K562 (cell line): ENCODE data around the gene CENPU. TPM values are rescaled to one million over a fixed set of nuclear protein-coding genes. Genes with fewer than 3 reads are reported as not detected.

ENCODE experiments used
- ATAC-seq: fragments of 200-7000 bp; cut with Tn5 transposase; 3 replicates; pipeline ENCODE4 v1.9.1; 2020; ENCODE audit warnings: moderate library complexity
- BruUV-seq: library from RNA; stranded (reverse); fragments of 400-500 nt; replicated peaks from 2 replicates; lab custom pipeline; 2021; lab: Mats Ljungman, UMichigan
- CTCF ChIA-PET: fragments of 300-600 bp; formaldehyde crosslinking; extraction: SDS; loops from one replicate; lab custom pipeline; 2021; ENCODE audit warnings: low intra/inter-chr PET ratio; lab: Yijun Ruan, JAX
- POLR2A ChIA-PET: fragments of 300-600, 350-650 bp; sonication (Branson Sonifier 250); formaldehyde crosslinking; extraction: SDS; loops from one replicate; lab custom pipeline; 2021; ENCODE audit warnings: antibody characterized with exemption, inconsistent platforms; lab: Yijun Ruan, JAX
- DNase-seq, 4 experiments: peaks; one replicate each; pipeline versions ENCODE4 v3.0.0 to v3.0.0-alpha.2; 2011 to 2018; ENCODE audit warnings: low spot score in 3 of 4, mixed read lengths in 3 of 4; ENCODE audit errors: extremely low read depth in 1 of 4
- FAIRE-seq: peaks from 2 replicates; lab custom pipeline; 2011; peaks lifted over from hg19 to GRCh38; lab: Jason Lieb, UNC
- H2AFZ ChIP-seq: 2 replicates; pipeline ENCODE4 v1.6.0; 2011; ENCODE audit warnings: low read depth, low read length, control low read depth, inconsistent platforms
- H3K27ac ChIP-seq: fragments of 200-600 bp; 3 replicates; pipeline ENCODE4 v1.8.0; 2011; ENCODE audit warnings: low read depth, mild to moderate bottlenecking, control low read depth, inconsistent platforms, low read length, moderate library complexity, mixed read lengths; ENCODE audit errors: extremely low read depth
- H3K27me3 ChIP-seq, 2 experiments: fragments of 300-600 bp in 1 of 2; 2 replicates in 1 of 2; 3 replicates in 1 of 2; pipeline versions ENCODE4 v1.6.0 to v1.8.0; 2011; ENCODE audit warnings: inconsistent platforms in 2 of 2, low read length in 2 of 2, mild to moderate bottlenecking in 1 of 2, mixed read lengths in 1 of 2, moderate library complexity in 1 of 2; ENCODE audit not compliant: control insufficient read depth in 2 of 2, insufficient read depth in 2 of 2
- H3K36me3 ChIP-seq: fragments of 300-600 bp; 3 replicates; pipeline ENCODE4 v1.8.0; 2011; ENCODE audit warnings: mild to moderate bottlenecking, low read length, inconsistent platforms; ENCODE audit not compliant: control insufficient read depth, insufficient read depth
- H3K4me1 ChIP-seq, 2 experiments: fragments of 200-600 bp in 1 of 2; replicated peaks in 1 of 2; 2 replicates in 1 of 2; 3 replicates in 1 of 2; pipeline versions ENCODE4 v1.5.1 to v1.8.0; 2011; ENCODE audit warnings: inconsistent platforms in 2 of 2, low read length in 2 of 2, mild to moderate bottlenecking in 1 of 2, mixed read lengths in 1 of 2, moderate library complexity in 1 of 2; ENCODE audit not compliant: control insufficient read depth in 2 of 2, insufficient read depth in 2 of 2
- H3K4me2 ChIP-seq: 2 replicates; pipeline ENCODE4 v1.6.1; 2011; ENCODE audit warnings: low read length, control low read depth, inconsistent platforms, mixed read lengths; ENCODE audit not compliant: insufficient read depth
- H3K4me3 ChIP-seq: fragments of 200-600 bp; sonication (generic), shearing (Covaris generic); 2 replicates; pipeline ENCODE4 v1.5.1; 2016; ENCODE audit warnings: control low read depth, inconsistent platforms
- H3K79me2 ChIP-seq: fragments of 200-600 bp; 3 replicates; pipeline ENCODE4 v1.8.0; 2011; ENCODE audit warnings: low read length, inconsistent platforms; ENCODE audit not compliant: control insufficient read depth, insufficient read depth
- H3K9ac ChIP-seq, 2 experiments: 2 replicates each; pipeline versions ENCODE4 v1.6.0 to v1.6.1; 2011; ENCODE audit warnings: low read depth in 2 of 2, low read length in 2 of 2, control low read depth in 1 of 2, inconsistent platforms in 1 of 2, mild to moderate bottlenecking in 1 of 2, mixed read lengths in 1 of 2; ENCODE audit not compliant: insufficient read depth in 1 of 2
- H3K9me1 ChIP-seq: one replicate; pipeline ENCODE4 v1.6.0; 2011; ENCODE audit warnings: inconsistent platforms, mild to moderate bottlenecking, low read length, moderate library complexity; ENCODE audit not compliant: control insufficient read depth, insufficient read depth
- H3K9me3 ChIP-seq: replicated peaks from 2 replicates; pipeline ENCODE4 v1.5.1; 2011; ENCODE audit warnings: low read depth, low read length, inconsistent platforms; ENCODE audit not compliant: control insufficient read depth, insufficient read depth
- H4K20me1 ChIP-seq: replicated peaks from 2 replicates; pipeline ENCODE4 v1.6.1; 2011; ENCODE audit warnings: low read length, inconsistent platforms, mixed read lengths; ENCODE audit not compliant: control insufficient read depth, insufficient read depth
- NBN ChIP-seq: fragments of 450-650 bp; IDR thresholded peaks from 2 replicates; pipeline ENCODE4 v1.6.1; 2016; ENCODE audit warnings: low read depth, mild to moderate bottlenecking
- NELFE ChIP-seq: IDR thresholded peaks from 2 replicates; pipeline ENCODE4 v1.6.1; 2011; ENCODE audit warnings: mild to moderate bottlenecking; ENCODE audit not compliant: insufficient read depth, insufficient read length
- POLR3G ChIP-seq: IDR thresholded peaks from 2 replicates; pipeline ENCODE4 v1.6.1; 2011; ENCODE audit not compliant: insufficient read length, insufficient replicate concordance; ENCODE audit errors: extremely low read depth
- PTTG1 ChIP-seq: fragments of 450-650 bp; IDR thresholded peaks from 2 replicates; pipeline ENCODE4 v1.6.1; 2016; ENCODE audit warnings: low read depth, mild to moderate bottlenecking, missing genetic modification characterization, missing compliant biosample characterization
- TBP ChIP-seq: optimal IDR thresholded peaks from 2 replicates; pipeline ENCODE3; 2011; ENCODE audit warnings: low read depth, low read length, improper control_type of control experiment
- ZNF197 ChIP-seq: fragments of 200-800 bp; sonication (Bioruptor generic); IDR thresholded peaks from 2 replicates; pipeline ENCODE4 v1.6.1; 2016; ENCODE audit warnings: low read depth, missing genetic modification characterization, missing compliant biosample characterization
- ZNF75A ChIP-seq: fragments of 450-650 bp; formaldehyde crosslinking; IDR thresholded peaks from 2 replicates; pipeline ENCODE4 v1.4.0; 2020; ENCODE audit warnings: mild to moderate bottlenecking
- WGBS: fragments of 100-300 bp; shearing (Covaris generic); methylation state at CpG from one replicate; pipeline ENCODE4 v1.1.6; 2016; ENCODE audit warnings: low coverage, mixed read lengths; ENCODE audit not compliant: insufficient coverage; ENCODE audit errors: missing lambda C conversion rate; 5-methylcytosine and 5-hydroxymethylcytosine counted together
- in situ Hi-C: fragments of 300-500 bp; cut with MboI; formaldehyde crosslinking; loops from 4 replicates; pipeline ENCODE4 v1.15.0; 2018; ENCODE audit warnings: inconsistent platforms, mixed read lengths
- intact Hi-C: fragments of 100-400 bp; cut with micrococcal nuclease; formaldehyde crosslinking; loops from 2 replicates; pipeline ENCODE4 v1.14.2; 2022
- polyA plus RNA-seq, 8 experiments: library from polyadenylated mRNA; depleted of rRNA in 4 of 8; stranded (reverse) in 5 of 8; unstranded in 3 of 8; fragments of >200 nt; fragmentation: Nextera tagmentation in 2 of 8; fragmentation: Illumina TruSeq in 1 of 8; extraction: Ambion mirVana in 2 of 8; extraction: Trizol in 1 of 8; gene quantifications; 2 replicates each; pipeline versions ENCODE4 v1.2.1 to v1.2.3, GENCODE V29; 2011 to 2014; ENCODE audit warnings: inconsistent platforms in 1 of 8, missing spikeins in 1 of 8
- total RNA-seq, 7 experiments: library from RNA; depleted of rRNA in 6 of 7; stranded (reverse); fragments of >200 nt in 6 of 7; fragmentation: Illumina TruSeq in 2 of 7; extraction: Trizol in 2 of 7; gene quantifications; 2 replicates each; pipeline versions ENCODE4 v1.2.1 to v1.2.3, GENCODE V29; 2011 to 2021; ENCODE audit warnings: low replicate concordance in 1 of 7
- TF ChIP-seq, protein P1 (sequence below): sonication (generic); formaldehyde crosslinking; IDR thresholded peaks from 2 replicates; pipeline ENCODE4 v1.8.0; 2022; ENCODE audit warnings: mild to moderate bottlenecking, missing genetic modification reagents
- TF ChIP-seq, protein P2 (sequence below): sonication (generic); formaldehyde crosslinking; IDR thresholded peaks from 2 replicates; pipeline ENCODE4 v1.8.0; 2022; ENCODE audit warnings: mild to moderate bottlenecking, low read depth, missing genetic modification reagents
- TF ChIP-seq, protein P3 (sequence below): fragments of 450-650 bp; formaldehyde crosslinking; IDR thresholded peaks from 2 replicates; pipeline ENCODE4 v1.4.0; 2020; ENCODE audit warnings: mild to moderate bottlenecking, moderate library complexity
- TF ChIP-seq, protein P4 (sequence below): fragments of 450-650 bp; IDR thresholded peaks from 2 replicates; pipeline ENCODE4 v1.6.1; 2016; ENCODE audit warnings: mild to moderate bottlenecking

The CENPU gene
- total and polyA plus RNA-seq, 9 of the 15 experiments (the other 6 are each of a cell fraction or from before 2014, with no cell fraction given), result 39.4 to 98.7 (median 84.3) TPM

DNA sequence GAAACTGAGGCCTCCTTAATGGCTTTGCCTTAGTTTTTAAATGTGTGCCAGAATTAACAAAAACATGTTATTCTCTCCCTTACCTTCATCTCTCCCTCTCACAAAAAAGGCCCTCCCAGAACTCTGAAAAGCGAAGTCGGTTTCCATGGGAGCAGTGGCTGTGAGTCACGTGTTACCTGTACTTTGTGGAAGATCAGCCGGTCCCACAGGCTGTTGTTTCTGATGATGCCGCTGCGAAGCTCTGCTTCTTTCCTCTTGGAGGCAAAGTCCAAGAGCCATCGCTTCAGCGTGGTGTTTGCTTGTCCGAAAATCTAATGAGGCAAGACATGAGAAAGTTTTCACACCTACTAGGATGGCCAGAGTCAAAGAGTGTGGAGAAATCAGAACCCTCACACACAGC is 32.5 kb upstream of the CENPU start:
- ATAC-seq, result no peak
- no TSS peak for BruUV-seq
- no peaks in the 10 kb centered on the region for H4K20me1 ChIP-seq
- H3K36me3 ChIP-seq, result peaks cover 16% of the 10 kb centered on the region; the same call in 1 of the 3 replicates
- H3K9me3 ChIP-seq, result no peaks in the 10 kb centered on the region
- FAIRE-seq, result no peak
- ChIA-PET POLR2A (interaction anchor here (0.6 kb wide), 1 partner anchor 53 kb away, joined by 3 read pairs; no protein-coding TSS in a partner anchor), CTCF (no interaction called here)
- H3K9ac ChIP-seq, result no peak overlapping the region
- H2AFZ ChIP-seq, result no peak overlapping the region
- no peak for DNase-seq
- H3K4me2 ChIP-seq, result no peak overlapping the region
- intact Hi-C loops (no loop called here), in situ Hi-C loops (no loop called here)
- H3K27ac ChIP-seq, result no peak overlapping the region
- H3K4me3 ChIP-seq, result no peak overlapping the region
- H3K4me1 ChIP-seq, result no peaks in the 10 kb centered on the region; a peak in 1 of 5 replicates
- WGBS, result 86% methylated on average over 9 of the region's 9 CpGs
- TF ChIP-seq ZNF75A (no peak), TBP (no peak), POLR3G (no peak), NELFE (no peak), NBN (no peak), PTTG1 (tag) (no peak), ZNF197 (CRISPR knock-in tag) (no peak)
- TF ChIP-seq, protein P1, sequence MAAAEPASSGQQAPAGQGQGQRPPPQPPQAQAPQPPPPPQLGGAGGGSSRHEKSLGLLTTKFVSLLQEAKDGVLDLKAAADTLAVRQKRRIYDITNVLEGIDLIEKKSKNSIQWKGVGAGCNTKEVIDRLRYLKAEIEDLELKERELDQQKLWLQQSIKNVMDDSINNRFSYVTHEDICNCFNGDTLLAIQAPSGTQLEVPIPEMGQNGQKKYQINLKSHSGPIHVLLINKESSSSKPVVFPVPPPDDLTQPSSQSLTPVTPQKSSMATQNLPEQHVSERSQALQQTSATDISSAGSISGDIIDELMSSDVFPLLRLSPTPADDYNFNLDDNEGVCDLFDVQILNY, result no peak
- TF ChIP-seq, protein P2, sequence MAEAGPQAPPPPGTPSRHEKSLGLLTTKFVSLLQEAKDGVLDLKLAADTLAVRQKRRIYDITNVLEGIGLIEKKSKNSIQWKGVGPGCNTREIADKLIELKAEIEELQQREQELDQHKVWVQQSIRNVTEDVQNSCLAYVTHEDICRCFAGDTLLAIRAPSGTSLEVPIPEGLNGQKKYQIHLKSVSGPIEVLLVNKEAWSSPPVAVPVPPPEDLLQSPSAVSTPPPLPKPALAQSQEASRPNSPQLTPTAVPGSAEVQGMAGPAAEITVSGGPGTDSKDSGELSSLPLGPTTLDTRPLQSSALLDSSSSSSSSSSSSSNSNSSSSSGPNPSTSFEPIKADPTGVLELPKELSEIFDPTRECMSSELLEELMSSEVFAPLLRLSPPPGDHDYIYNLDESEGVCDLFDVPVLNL (CRISPR knock-in tag), result no peak
- TF ChIP-seq, protein P3, sequence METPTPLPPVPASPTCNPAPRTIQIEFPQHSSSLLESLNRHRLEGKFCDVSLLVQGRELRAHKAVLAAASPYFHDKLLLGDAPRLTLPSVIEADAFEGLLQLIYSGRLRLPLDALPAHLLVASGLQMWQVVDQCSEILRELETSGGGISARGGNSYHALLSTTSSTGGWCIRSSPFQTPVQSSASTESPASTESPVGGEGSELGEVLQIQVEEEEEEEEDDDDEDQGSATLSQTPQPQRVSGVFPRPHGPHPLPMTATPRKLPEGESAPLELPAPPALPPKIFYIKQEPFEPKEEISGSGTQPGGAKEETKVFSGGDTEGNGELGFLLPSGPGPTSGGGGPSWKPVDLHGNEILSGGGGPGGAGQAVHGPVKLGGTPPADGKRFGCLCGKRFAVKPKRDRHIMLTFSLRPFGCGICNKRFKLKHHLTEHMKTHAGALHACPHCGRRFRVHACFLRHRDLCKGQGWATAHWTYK, result no peak
- TF ChIP-seq, protein P4, sequence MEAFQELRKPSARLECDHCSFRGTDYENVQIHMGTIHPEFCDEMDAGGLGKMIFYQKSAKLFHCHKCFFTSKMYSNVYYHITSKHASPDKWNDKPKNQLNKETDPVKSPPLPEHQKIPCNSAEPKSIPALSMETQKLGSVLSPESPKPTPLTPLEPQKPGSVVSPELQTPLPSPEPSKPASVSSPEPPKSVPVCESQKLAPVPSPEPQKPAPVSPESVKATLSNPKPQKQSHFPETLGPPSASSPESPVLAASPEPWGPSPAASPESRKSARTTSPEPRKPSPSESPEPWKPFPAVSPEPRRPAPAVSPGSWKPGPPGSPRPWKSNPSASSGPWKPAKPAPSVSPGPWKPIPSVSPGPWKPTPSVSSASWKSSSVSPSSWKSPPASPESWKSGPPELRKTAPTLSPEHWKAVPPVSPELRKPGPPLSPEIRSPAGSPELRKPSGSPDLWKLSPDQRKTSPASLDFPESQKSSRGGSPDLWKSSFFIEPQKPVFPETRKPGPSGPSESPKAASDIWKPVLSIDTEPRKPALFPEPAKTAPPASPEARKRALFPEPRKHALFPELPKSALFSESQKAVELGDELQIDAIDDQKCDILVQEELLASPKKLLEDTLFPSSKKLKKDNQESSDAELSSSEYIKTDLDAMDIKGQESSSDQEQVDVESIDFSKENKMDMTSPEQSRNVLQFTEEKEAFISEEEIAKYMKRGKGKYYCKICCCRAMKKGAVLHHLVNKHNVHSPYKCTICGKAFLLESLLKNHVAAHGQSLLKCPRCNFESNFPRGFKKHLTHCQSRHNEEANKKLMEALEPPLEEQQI, result no peak
- H3K79me2 ChIP-seq, result no peaks in the 10 kb centered on the region
- no peaks in the 10 kb centered on the region for H3K9me1 ChIP-seq
- no peaks in the 10 kb centered on the region for H3K27me3 ChIP-seq
